CD4-positive, alpha-beta T cell treated with Interleukin-17A for 1 hour (primary cell): Measurements from ENCODE around the gene BLOC1S4.
"Not testable (repeated sequence)": the region's sequence is repeated elsewhere in the genome, so short reads cannot be mapped to it uniquely, and the experiment has no call there.

Experiments
- DNase-seq: peaks from one replicate; pipeline ENCODE4 v3.0.0-alpha.2; 2020

BLOC1S4 gene

DNA sequence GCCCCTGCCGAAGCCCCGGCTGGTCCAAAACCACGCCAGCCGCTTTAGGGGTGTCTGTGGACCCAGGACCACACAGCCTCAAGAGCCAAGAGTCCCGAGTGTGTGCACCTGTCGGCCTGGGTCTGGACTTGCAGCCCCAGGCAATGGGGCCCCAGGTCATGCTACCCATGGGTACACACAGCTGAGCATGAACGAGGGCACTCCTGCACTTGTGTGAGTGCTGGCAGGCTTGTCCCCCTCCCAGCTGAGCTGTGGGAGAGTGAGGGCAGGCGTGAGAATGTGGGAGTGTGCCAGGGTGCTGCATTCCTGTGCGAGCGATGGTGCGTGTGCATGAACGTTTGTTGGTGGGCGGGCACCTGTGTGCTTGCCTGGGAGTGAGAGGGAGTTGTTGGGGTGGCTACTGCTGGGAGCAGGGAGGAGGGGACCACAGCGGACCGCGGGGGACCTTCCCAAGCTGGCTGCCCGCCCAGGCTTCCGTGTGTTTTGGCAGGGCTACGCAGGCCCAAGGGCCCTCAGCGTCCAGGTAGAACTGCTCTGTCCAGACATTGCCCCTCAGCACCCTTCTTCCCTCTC, 30.8 kb downstream of the BLOC1S4 start:
- no peak for DNase-seq

DNA sequence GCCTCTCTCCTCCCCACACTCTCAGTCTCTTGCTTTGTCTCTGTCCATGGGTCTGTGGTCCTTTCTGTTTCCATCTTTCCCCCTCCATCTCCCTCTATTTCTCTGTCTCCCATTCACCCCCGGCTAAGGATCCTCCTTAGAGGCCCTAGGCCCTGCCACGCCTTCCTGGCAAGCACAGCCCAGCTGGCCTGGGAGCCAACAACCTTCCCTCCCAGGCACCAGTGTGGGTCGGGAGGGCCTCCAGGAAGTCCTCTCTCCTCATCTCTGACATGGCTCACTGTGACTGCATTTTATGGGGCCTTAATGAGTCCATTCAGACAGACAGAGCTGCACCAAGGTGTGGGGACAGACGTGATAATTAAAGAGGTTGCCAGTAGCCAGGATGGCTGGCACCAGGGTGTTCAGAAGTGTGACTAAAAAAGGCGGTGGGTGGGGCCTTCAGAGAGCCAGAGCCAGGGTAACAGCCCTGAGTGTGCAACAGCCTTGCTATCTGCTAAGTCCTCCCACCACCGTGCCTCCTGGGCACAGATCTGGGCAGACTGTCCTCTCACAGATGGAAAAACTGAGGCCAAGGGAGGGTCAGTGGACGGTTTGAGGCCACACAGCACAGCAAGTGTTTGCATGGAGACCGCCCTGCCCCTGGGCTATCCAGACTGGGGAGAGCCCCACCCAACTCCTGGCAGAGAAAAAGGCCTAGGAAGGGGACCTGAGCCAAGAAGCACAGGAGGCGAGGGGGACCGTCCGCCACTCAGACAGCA, 31.5 kb downstream of the BLOC1S4 start:
- no peak for DNase-seq

- DNase-seq: no peak
Observed at GRCh38 chr4:6748286-6748685, 32.3 kb downstream of the BLOC1S4 start.

GRCh38 chr4:6749340-6750171, 33.6 kb downstream of the BLOC1S4 start:
- no peak for DNase-seq

DNA sequence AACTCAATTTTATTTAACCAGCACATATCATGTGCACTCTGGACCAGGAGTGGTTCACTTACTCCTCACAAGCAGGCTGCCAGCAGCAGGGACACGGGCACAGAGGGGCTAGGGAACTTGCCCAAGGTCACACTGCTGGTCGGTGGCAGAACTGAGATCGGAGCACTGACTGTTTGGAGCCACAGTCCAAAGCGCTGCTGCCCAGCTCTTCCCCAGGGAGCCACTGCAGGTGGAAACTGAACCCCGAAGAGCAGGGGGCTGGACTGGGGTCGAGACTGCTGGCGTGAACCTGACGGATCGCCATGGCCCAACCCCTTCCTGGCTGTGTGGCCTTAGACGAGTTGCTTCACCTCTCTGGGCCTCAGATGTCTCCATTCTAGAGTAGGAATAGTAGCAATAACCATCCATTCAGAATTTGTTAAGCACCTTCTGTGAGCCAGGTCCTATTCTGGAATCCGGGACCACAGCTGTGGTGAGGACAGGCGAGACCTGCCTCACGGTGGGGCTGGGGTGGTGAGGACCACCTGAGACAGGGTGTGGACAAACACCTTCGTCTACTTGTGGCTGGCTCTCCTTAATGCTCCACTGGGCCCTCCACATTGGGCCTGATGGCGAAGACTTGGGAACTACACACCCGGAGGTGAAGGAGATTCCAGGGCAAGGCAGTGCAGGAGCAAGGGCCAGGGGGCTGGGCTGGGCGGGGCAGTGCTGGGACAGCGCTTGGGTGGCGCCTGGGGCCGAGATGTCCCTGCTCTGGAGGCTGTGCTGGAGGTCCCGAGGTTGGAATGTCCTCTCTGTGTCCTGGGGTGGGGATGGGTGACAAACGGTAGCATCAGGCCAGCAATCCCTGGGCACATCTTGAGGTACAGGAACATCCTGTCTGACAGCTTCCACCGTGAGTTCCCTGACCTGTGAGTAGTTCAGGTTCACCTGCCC, 34.6 kb downstream of the BLOC1S4 start:
- no peak for DNase-seq

- no peak for DNase-seq
Observed at GRCh38 chr4:6751611-6752485, 35.9 kb downstream of the BLOC1S4 start.

DNA sequence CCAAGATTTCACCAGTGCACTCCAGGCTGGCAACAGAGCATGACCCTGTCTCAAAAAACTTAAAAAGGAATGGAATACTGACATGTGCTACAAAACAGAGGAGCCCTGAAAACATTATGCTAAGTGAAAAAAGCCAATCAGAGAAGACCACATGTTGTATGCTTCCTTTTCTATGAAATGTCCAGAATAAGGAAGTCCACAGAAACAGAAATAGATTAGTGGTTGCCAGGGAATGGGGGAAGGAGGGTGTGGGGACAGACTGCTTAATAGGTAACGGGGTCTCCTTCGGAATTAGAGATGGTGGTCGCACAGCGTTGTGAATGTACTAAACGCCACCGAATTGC, 36.5 kb downstream of the BLOC1S4 start:
- no peak for DNase-seq

DNA sequence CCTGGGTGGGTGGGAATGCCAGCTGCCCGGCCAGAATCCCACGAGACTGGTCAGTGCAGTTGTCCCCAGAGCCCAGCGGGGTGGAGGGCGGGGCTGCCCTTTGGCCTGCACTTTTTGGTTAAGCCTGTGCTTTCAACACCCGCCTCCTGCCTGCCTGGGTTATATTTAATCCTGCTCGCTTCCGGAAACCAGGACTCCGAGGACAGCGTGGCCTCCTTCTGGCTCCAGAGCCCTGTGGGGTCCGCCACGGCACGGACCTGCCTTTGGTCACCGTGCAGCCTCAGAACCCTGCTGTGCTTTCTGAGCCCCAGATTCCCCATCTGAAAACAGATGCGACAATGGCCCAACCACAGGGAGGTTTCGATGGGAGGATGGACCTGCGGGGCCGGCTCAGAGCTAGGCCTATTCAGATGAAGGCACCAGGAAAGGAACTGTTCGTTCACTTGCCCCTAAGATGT, 37.2 kb downstream of the BLOC1S4 start:
- no peak for DNase-seq

DNA sequence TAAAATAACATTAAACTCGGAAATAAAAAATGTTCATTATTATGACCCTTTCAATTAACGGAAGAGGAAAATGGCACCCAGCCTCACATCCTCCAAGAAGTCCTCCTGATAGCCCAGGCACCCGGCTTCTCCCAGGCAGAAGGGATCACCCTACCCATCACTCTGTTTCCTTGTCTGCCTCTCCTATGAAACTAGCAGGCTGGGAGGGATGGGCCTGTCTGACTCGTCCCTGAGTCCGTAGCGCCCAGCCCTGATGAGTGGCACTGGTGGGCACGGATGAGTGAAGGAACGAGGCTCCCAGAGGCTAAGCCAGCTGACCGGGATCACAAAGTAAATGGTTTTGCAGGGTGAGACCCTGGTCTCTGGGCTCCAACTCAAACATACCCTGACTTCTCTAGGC, 37.9 kb downstream of the BLOC1S4 start:
- no peak for DNase-seq

DNA sequence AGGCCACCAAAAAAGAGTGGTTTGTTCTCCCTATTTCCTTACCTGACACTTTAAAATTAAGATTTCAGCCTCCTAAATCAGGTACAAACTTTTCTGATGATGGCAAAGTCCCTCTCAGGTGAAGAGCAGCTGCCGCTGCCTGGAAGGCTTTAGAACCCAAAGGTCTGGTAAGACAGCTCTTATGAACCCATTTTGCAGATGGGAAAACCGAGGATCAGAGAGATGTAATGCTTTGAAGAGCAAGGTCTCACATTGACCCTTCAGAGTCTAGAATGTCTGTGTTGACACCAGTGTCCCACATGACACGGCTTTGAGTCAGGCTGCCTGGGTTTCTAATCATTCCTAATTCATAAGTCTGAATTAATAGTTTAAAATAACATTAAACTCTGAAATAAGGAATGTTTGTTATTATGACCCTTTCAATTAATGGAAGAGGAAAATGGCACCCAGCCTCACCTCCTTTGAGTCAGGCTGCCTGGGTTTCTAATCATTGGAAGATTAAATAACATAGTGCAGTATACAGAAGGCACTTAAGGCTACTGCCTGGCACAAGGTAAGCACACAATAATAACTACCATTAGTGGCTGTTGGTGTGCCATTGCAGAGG, 38.6 kb downstream of the BLOC1S4 start:
- no peak for DNase-seq

GRCh38 chr4:6755088-6755753, 39.2 kb downstream of the BLOC1S4 start:
- no peak for DNase-seq

DNA sequence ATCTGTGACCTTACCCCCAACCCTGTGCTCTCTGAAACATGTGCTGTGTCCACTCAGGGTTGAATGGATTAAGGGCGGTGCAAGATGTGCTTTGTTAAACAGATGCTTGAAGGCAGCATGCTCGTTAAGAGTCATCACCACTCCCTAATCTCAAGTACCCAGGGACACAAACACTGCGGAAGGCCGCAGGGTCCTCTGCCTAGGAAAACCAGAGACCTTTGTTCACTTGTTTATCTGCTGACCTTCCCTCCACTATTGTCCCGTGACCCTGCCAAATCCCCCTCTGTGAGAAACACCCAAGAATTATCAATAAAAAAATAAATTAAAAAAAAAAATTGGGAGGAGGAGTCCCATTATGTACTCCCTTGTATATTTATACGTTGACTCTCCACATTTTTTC, 40.4 kb downstream of the BLOC1S4 start:
- DNase-seq: not testable (repeated sequence)

DNA sequence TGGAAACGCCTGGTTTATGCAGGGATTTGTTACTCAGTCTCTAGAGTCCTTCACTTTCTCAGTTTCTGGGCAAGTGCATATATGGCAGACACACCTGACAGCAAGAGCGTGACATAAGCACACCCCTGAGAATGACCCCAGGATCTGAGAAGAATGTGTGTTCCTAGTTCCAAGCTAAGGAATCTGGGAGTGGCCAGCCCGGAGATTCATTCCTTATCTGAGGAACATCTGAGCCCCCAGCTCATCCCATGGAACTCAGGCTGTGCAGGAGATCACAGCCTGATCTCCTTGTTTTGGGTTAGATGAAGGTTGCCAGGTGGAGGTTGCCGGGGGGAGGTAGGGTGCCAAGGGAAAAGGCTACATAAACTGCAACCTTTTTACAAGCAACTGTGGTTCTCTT, 42.8 kb downstream of the BLOC1S4 start:
- no peak for DNase-seq

DNA sequence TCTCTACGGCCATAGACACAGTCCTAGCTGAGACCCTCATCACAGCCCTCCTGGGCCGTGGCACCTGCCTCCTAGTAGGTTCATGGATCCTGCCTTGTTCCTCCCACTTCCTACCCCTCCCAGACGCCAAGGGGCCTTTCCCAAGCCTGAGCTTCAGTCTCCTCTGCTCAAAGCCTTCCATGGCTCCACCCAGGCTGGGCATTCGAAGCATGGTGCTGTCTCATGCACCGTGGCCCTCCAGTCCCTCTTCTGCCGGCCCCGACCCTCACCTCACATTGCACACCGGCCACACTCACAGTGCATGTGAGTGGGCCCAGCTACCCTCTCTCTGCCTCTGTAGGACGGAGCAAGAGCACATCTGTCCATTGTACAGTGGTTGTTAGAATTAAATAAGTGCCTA, 44.9 kb downstream of the BLOC1S4 start:
- no peak for DNase-seq

GRCh38 chr4:6761649-6762615, 46.0 kb downstream of the BLOC1S4 start:
- no peak for DNase-seq

- no peak for DNase-seq
Observed at GRCh38 chr4:6763330-6763851, 47.4 kb downstream of the BLOC1S4 start.

- DNase-seq: no peak
Observed at GRCh38 chr4:6764976-6765620, 49.1 kb downstream of the BLOC1S4 start.

GRCh38 chr4:6765703-6766102, 49.7 kb downstream of the BLOC1S4 start:
- DNase-seq: no peak
